ENCODE measurements around the gene ZNF177. TPM values are rescaled to one million over a fixed set of nuclear protein-coding genes. Genes with fewer than 3 reads are reported as not detected.

The ZNF177 gene
- total RNA-seq, 4 donors from 2014 or later, result 2.1 to 4.5 (median 3.0) TPM

- no peak for TF ChIP-seq POLR2A (IDR thresholded peaks at IDR 0.05; ENCODE audit: low read depth)
- no peak for TF ChIP-seq POLR2AphosphoS5 (IDR thresholded peaks at IDR 0.05)
- TF ChIP-seq, protein P1, sequence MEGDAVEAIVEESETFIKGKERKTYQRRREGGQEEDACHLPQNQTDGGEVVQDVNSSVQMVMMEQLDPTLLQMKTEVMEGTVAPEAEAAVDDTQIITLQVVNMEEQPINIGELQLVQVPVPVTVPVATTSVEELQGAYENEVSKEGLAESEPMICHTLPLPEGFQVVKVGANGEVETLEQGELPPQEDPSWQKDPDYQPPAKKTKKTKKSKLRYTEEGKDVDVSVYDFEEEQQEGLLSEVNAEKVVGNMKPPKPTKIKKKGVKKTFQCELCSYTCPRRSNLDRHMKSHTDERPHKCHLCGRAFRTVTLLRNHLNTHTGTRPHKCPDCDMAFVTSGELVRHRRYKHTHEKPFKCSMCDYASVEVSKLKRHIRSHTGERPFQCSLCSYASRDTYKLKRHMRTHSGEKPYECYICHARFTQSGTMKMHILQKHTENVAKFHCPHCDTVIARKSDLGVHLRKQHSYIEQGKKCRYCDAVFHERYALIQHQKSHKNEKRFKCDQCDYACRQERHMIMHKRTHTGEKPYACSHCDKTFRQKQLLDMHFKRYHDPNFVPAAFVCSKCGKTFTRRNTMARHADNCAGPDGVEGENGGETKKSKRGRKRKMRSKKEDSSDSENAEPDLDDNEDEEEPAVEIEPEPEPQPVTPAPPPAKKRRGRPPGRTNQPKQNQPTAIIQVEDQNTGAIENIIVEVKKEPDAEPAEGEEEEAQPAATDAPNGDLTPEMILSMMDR (IDR thresholded peaks at IDR 0.05), result peak; percentile 20 to 51 (median 39)
- intact Hi-C loops (cut with DNase I), result no loop called here
- no peaks in the 10 kb centered on the region for H3K9me3 ChIP-seq
- peaks cover 13 to 69% (median 51%) of the 10 kb centered on the region in 4 donors for H3K36me3 ChIP-seq
- 91% methylated on average over 4 of the region's 7 CpGs for WGBS
- H3K4me1 ChIP-seq, result peaks cover 19 to 25% (median 21%) of the 10 kb centered on the region in 4 donors
- no peak overlapping the region for H3K4me3 ChIP-seq
- H3K27me3 ChIP-seq, result no peaks in the 10 kb centered on the region
- no peak overlapping the region for H3K27ac ChIP-seq (replicated peaks in 1 of 4)
- no peak for DNase-seq (ENCODE audit: extremely low spot score)
Measured at GRCh38 chr19:9431475-9431874, 68.7 kb downstream of the ZNF177 start.

Other genes starting within 250 kb of the ZNF177 start
- not detected for gene OR7G1, start 247.2 kb upstream of the ZNF177 start, total RNA-seq
- not detected for gene OR7G3, start 236.1 kb upstream of the ZNF177 start, total RNA-seq
- gene ZNF317, start 222.6 kb upstream of the ZNF177 start, total RNA-seq, result 10 to 100 TPM; 17.6 to 24.8 (median 21.5) TPM
- under 1 TPM in 1 of 4 donors, not detected in 3; 0.17 TPM for gene OR7D2, start 184.0 kb upstream of the ZNF177 start, total RNA-seq
- gene OR7D4, start 143.4 kb upstream of the ZNF177 start, total RNA-seq, result not detected
- gene OR7E24, start 112.1 kb upstream of the ZNF177 start, total RNA-seq, result not detected
- gene ZNF699, start 53.2 kb upstream of the ZNF177 start, total RNA-seq, result 10 to 100 TPM; 14.2 to 19.1 (median 14.8) TPM
- gene ZNF559, start 38.8 kb upstream of the ZNF177 start, total RNA-seq, result 10 to 100 TPM in 3 of 4 donors, 1 to 10 TPM in 1; 8.8 to 18.9 (median 18.6) TPM
- gene ZNF266, start 72.6 kb downstream of the ZNF177 start, total RNA-seq, result 10 to 100 TPM; 12.0 to 18.1 (median 16.6) TPM
- gene ZNF560, start 135.6 kb downstream of the ZNF177 start, total RNA-seq, result not detected
- gene ZNF426, start 175.6 kb downstream of the ZNF177 start, total RNA-seq, result 10 to 100 TPM; 13.7 to 19.4 (median 17.5) TPM
- 10 to 100 TPM; 18.3 to 31.1 (median 25.5) TPM for gene ZNF121, start 221.5 kb downstream of the ZNF177 start, total RNA-seq